ENCODE data around the gene CCDC116.

GRCh38 chr22:21613553-21614233 is 18.9 kb upstream of the CCDC116 start:
- TF ChIP-seq, protein P1, sequence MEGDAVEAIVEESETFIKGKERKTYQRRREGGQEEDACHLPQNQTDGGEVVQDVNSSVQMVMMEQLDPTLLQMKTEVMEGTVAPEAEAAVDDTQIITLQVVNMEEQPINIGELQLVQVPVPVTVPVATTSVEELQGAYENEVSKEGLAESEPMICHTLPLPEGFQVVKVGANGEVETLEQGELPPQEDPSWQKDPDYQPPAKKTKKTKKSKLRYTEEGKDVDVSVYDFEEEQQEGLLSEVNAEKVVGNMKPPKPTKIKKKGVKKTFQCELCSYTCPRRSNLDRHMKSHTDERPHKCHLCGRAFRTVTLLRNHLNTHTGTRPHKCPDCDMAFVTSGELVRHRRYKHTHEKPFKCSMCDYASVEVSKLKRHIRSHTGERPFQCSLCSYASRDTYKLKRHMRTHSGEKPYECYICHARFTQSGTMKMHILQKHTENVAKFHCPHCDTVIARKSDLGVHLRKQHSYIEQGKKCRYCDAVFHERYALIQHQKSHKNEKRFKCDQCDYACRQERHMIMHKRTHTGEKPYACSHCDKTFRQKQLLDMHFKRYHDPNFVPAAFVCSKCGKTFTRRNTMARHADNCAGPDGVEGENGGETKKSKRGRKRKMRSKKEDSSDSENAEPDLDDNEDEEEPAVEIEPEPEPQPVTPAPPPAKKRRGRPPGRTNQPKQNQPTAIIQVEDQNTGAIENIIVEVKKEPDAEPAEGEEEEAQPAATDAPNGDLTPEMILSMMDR (IDR thresholded peaks at IDR 0.05; ENCODE audit: low read length) = no peak
- TF ChIP-seq EZH2phosphoT487 (IDR thresholded peaks at IDR 0.05; ENCODE audit: low read length) = no peak

Measured in MM.1S (cell line).